Fibroblast of villous mesenchyme (primary cell): Measurements from ENCODE around the gene TMF1. TPM values are rescaled to one million over a fixed set of nuclear protein-coding genes. Genes with fewer than 3 reads are reported as not detected.

Experiments
- DNase-seq: peaks from one replicate; pipeline ENCODE4 v3.0.0-alpha.2; 2010; ENCODE audit warnings: low read depth
- H3K4me3 ChIP-seq: 2 replicates; pipeline ENCODE4 v1.5.1; 2011; ENCODE audit warnings: low read depth, mild to moderate bottlenecking, low read length
- CTCF ChIP-seq: IDR thresholded peaks from 2 replicates; pipeline ENCODE4 v1.5.1; 2012; ENCODE audit warnings: low read depth, mild to moderate bottlenecking, low read length; ENCODE audit not compliant: insufficient read depth
- total RNA-seq: library from RNA; depleted of rRNA; stranded (reverse); fragments of >200 nt; gene quantifications from 2 replicates; pipeline ENCODE4 v1.2.3, GENCODE V29; 2012

The TMF1 gene
- total RNA-seq, 1 donor = 49.2 TPM

GRCh38 chr3:69085833-69086722 is 33.9 kb upstream of the TMF1 start:
- peak; percentile 91 for DNase-seq
- H3K4me3 ChIP-seq = peak overlapping the region; percentile 96
- no peak for TF ChIP-seq CTCF

DNA sequence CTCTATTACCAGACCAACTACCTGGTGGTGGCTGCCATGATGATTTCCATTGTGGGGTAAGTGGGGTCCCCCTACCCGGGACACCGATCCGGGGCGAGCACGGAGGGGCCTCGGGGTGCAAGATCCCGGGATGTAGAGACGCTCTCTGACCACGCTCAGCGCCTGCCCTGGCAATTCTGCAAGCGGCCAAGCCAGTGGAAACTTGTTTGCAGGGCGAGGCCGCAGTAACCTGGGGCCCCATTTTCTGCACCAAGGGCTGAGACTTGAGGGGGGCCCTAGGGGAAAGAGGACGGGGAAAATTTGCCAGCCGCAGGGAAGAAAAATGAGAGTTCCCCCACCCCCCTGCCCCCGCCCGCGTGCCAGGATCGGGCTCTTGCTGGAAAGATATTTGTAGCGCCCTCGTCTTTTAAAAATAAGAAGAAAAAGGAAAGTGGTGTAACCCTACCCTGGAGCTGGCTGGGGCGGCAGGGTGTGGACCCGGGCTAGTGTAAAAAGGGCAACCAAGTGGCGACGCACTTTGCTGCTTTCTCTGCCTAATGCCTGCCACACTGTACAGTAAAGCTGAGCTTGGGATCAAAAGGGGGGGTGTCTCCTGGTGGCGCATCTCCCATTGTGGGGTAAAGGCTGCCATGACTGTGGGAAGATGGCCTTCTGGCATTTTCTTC is 33.2 kb upstream of the TMF1 start:
- peak; percentile 40 for DNase-seq
- TF ChIP-seq CTCF = no peak
- peak overlapping the region; percentile 96 for H3K4me3 ChIP-seq

GRCh38 chr3:69084326-69085167 is 32.4 kb upstream of the TMF1 start, which contains the start of gene ARL6IP5:
Gene ARL6IP5, plus strand, starts transcription at chr3:69084937. Its CDS starts 111 bp downstream, at chr3:69085048.
- peak; percentile 94 for DNase-seq
- TF ChIP-seq CTCF = no peak
- peak within 1 kb of the TSS; percentile 96 for H3K4me3 ChIP-seq

- TF ChIP-seq CTCF = no peak
- peak; percentile 85 for DNase-seq
- H3K4me3 ChIP-seq = no peak overlapping the region
Measured at GRCh38 chr3:69082805-69083204, 30.7 kb upstream of the TMF1 start.

GRCh38 chr3:69082361-69082760 is 30.2 kb upstream of the TMF1 start:
- no peak for DNase-seq
- no peak for TF ChIP-seq CTCF
- H3K4me3 ChIP-seq = no peak overlapping the region

DNA sequence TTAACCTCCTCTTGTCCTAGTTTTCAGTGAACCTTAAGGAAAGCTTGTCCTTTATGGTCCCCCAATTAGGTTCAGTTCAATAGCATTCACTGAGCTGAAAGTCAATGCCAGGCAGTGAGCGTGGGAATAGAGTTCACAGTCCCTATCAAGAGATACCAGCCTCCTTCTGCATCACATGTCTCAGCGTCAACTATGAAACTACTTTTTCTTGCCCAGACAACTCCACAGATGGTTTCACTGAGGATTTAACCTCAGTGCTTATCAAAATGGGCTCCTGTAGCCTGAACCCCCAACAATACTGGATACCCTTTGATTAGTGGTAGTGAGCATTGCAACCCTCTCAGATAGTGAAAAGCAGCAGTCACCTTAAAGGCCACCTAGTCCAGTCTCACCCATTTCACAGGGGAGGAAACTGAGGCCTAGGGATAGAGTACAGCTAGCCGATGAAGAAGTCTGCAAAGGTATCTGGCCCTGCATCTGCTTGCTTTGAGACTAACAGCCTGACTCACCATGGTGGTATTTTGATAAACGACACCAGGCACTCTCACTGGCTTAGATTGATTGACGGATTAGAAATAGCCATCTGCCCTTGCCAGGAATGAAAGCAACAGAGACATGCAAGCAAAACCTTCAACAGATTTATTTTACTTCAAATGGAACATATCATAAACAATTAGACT is 29.6 kb upstream of the TMF1 start:
- H3K4me3 ChIP-seq = no peak overlapping the region
- no peak for TF ChIP-seq CTCF
- DNase-seq = no peak
